Lower leg skin (tissue), 3 donors: ENCODE results near the gene UGT1A5.

ENCODE experiments used
- CTCF ChIP-seq, 3 donors: fragments of 450-650 bp; IDR thresholded peaks; one replicate each; pipeline ENCODE4 v1.5.1; 2016; ENCODE audit warnings: antibody characterized with exemption in 3 of 3, mild to moderate bottlenecking in 3 of 3, moderate library complexity in 2 of 3
- POLR2A ChIP-seq, 2 donors: fragments of 450-650 bp; IDR thresholded peaks; one replicate each; pipeline ENCODE4 v1.6.1; 2016 to 2017; ENCODE audit warnings: antibody characterized with exemption in 2 of 2, mild to moderate bottlenecking in 1 of 2, moderate library complexity in 1 of 2

GRCh38 chr2:233705911-233706506 is 6.7 kb upstream of the UGT1A5 start:
- no peak for TF ChIP-seq CTCF (IDR thresholded peaks at IDR 0.05)
- TF ChIP-seq POLR2A (IDR thresholded peaks at IDR 0.05): no peak
